H1 (cell line): ENCODE results near the gene CCER1. TPM values are rescaled to one million over a fixed set of nuclear protein-coding genes. Genes with fewer than 3 reads are reported as not detected.

Experiments
- CTCF ChIA-PET: fragments of 300-600 bp; sonication (Branson Sonifier 250); formaldehyde crosslinking; loops from one replicate; lab custom pipeline; 2021; ENCODE audit not compliant: partially characterized antibody; lab: Charles Lee
- POLR2A ChIA-PET: fragments of 300-600 bp; sonication (Branson Sonifier 250); formaldehyde crosslinking; loops from one replicate; lab custom pipeline; 2021; ENCODE audit warnings: inconsistent platforms; ENCODE audit not compliant: partially characterized antibody; lab: Charles Lee
- DNase-seq, 2 experiments: peaks; one replicate each; pipeline versions ENCODE4 v3.0.0 to v3.0.0-alpha.2; 2010 to 2022; ENCODE audit warnings: low spot score in 2 of 2, low read depth in 1 of 2, mixed read lengths in 1 of 2
- FAIRE-seq: peaks from 2 replicates; lab custom pipeline; 2011; peaks lifted over from hg19 to GRCh38; lab: Jason Lieb, UNC
- H2AFZ ChIP-seq: 2 replicates; pipeline ENCODE4 v1.8.1; 2012; ENCODE audit warnings: low read length, inconsistent platforms
- H2AK5ac ChIP-seq: 2 replicates; pipeline ENCODE4 v1.6.1; 2013; ENCODE audit warnings: low read depth, low read length
- H2BK120ac ChIP-seq: replicated peaks from 2 replicates; pipeline ENCODE3; 2013; ENCODE audit warnings: low read depth, low read length, inconsistent platforms
- H2BK12ac ChIP-seq: 2 replicates; pipeline ENCODE4 v1.6.1; 2013; ENCODE audit warnings: low read depth, low read length
- H2BK15ac ChIP-seq: 2 replicates; pipeline ENCODE4 v1.6.1; 2013; ENCODE audit warnings: low read length
- H2BK20ac ChIP-seq: 2 replicates; pipeline ENCODE4 v1.6.1; 2013; ENCODE audit warnings: low read length
- H2BK5ac ChIP-seq: 2 replicates; pipeline ENCODE4 v1.6.1; 2013; ENCODE audit warnings: low read depth, low read length
- H3K14ac ChIP-seq: 2 replicates; pipeline ENCODE4 v1.6.1; 2013; ENCODE audit warnings: inconsistent platforms; ENCODE audit not compliant: insufficient read length
- H3K18ac ChIP-seq: 2 replicates; pipeline ENCODE4 v1.6.1; 2013; ENCODE audit warnings: low read length; ENCODE audit errors: extremely low read depth
- H3K23ac ChIP-seq: 2 replicates; pipeline ENCODE4 v1.6.1; 2013; ENCODE audit warnings: inconsistent platforms; ENCODE audit not compliant: insufficient read length
- H3K23me2 ChIP-seq: 2 replicates; pipeline ENCODE4 v1.6.1; 2013; ENCODE audit warnings: low read depth, low read length
- H3K27ac ChIP-seq: 2 replicates; pipeline ENCODE4 v1.6.1; 2011; ENCODE audit warnings: low read depth, low read length, inconsistent platforms
- H3K27me3 ChIP-seq, 4 experiments: replicated peaks in 1 of 4; 1 replicate in 1 of 4; 2 replicates in 3 of 4; pipeline versions ENCODE4 v1.6.1 to v1.8.1; 2011 to 2013; ENCODE audit warnings: low read length in 3 of 4, mild to moderate bottlenecking in 3 of 4, inconsistent platforms in 2 of 4, mixed read lengths in 2 of 4, moderate library complexity in 1 of 4; ENCODE audit not compliant: control insufficient read depth in 3 of 4, insufficient read depth in 3 of 4; ENCODE audit errors: extremely low read depth in 1 of 4
- H3K36me3 ChIP-seq, 4 experiments: 2 replicates each; pipeline versions ENCODE4 v1.6.1 to v1.8.1; 2011 to 2013; ENCODE audit warnings: mild to moderate bottlenecking in 4 of 4, low read length in 3 of 4, moderate library complexity in 2 of 4, control low read depth in 1 of 4, inconsistent platforms in 1 of 4; ENCODE audit not compliant: insufficient read depth in 4 of 4, control insufficient read depth in 2 of 4
- H3K4ac ChIP-seq: replicated peaks from 2 replicates; pipeline ENCODE3; 2013; ENCODE audit warnings: low read length, low read depth, mixed read lengths, inconsistent platforms; ENCODE audit not compliant: insufficient read length
- H3K4me1 ChIP-seq, 4 experiments: replicated peaks in 1 of 4; 1 replicate in 1 of 4; 2 replicates in 3 of 4; pipeline versions ENCODE4 v1.6.1 to v1.8.1; 2011 to 2013; ENCODE audit warnings: low read length in 3 of 4, inconsistent platforms in 2 of 4, mixed read lengths in 1 of 4; ENCODE audit not compliant: insufficient read depth in 4 of 4, control insufficient read depth in 3 of 4
- H3K4me2 ChIP-seq, 2 experiments: 2 replicates each; pipeline versions ENCODE4 v1.6.1 to v1.8.1; 2011 to 2013; ENCODE audit warnings: low read depth in 2 of 2, low read length in 2 of 2, control low read depth in 1 of 2, inconsistent platforms in 1 of 2, mild to moderate bottlenecking in 1 of 2; ENCODE audit not compliant: insufficient read depth in 1 of 2
- H3K4me3 ChIP-seq, 4 experiments: fragments of 200-600, 300-600 bp in 1 of 4; sonication (generic), shearing (Covaris generic), sonication (Bioruptor Twin) in 1 of 4; 2 replicates each; pipeline versions ENCODE4 v1.5.1 to v1.8.1; 2011 to 2016; ENCODE audit warnings: low read length in 4 of 4, low read depth in 3 of 4, control low read depth in 2 of 4, inconsistent platforms in 2 of 4, mild to moderate bottlenecking in 2 of 4, mixed read lengths in 1 of 4, moderate library complexity in 1 of 4; ENCODE audit not compliant: insufficient read depth in 2 of 4; ENCODE audit errors: extremely low read depth in 1 of 4
- H3K56ac ChIP-seq: replicated peaks from 2 replicates; pipeline ENCODE3; 2013; ENCODE audit warnings: low read depth, mild to moderate bottlenecking, mixed read lengths, low read length, inconsistent platforms; ENCODE audit not compliant: insufficient read length
- H3K79me1 ChIP-seq: 2 replicates; pipeline ENCODE4 v1.6.1; 2013; ENCODE audit warnings: low read depth, low read length, control low read depth
- H3K79me2 ChIP-seq, 2 experiments: 2 replicates each; pipeline versions ENCODE4 v1.6.1 to v1.8.1; 2012 to 2013; ENCODE audit warnings: low read length in 2 of 2, mild to moderate bottlenecking in 2 of 2, inconsistent platforms in 1 of 2; ENCODE audit not compliant: insufficient read depth in 2 of 2, control insufficient read depth in 1 of 2
- H3K9ac ChIP-seq, 4 experiments: replicated peaks in 1 of 4; 1 replicate in 1 of 4; 2 replicates in 3 of 4; pipeline versions ENCODE4 v1.6.1 to v1.8.1; 2011 to 2013; ENCODE audit warnings: low read depth in 3 of 4, low read length in 3 of 4, control low read depth in 2 of 4, mild to moderate bottlenecking in 2 of 4, moderate library complexity in 2 of 4, inconsistent platforms in 1 of 4; ENCODE audit errors: extremely low read depth in 1 of 4
- H3K9me3 ChIP-seq, 2 experiments: 2 replicates each; pipeline versions ENCODE4 v1.6.1 to v1.8.1; 2012 to 2013; ENCODE audit warnings: mild to moderate bottlenecking in 2 of 2, moderate library complexity in 2 of 2, control low read depth in 1 of 2, inconsistent platforms in 1 of 2, low read depth in 1 of 2, low read length in 1 of 2, mixed read lengths in 1 of 2; ENCODE audit not compliant: insufficient read depth in 2 of 2
- H4K20me1 ChIP-seq, 2 experiments: replicated peaks in 1 of 2; 2 replicates each; pipeline versions ENCODE3 to v1.8.1; 2011 to 2013; ENCODE audit warnings: inconsistent platforms in 2 of 2, low read length in 2 of 2, mild to moderate bottlenecking in 1 of 2; ENCODE audit not compliant: insufficient read depth in 2 of 2, control insufficient read depth in 1 of 2
- H4K5ac ChIP-seq: 2 replicates; pipeline ENCODE4 v1.6.1; 2013; ENCODE audit warnings: low read length, low read depth, mixed read lengths, inconsistent platforms; ENCODE audit not compliant: insufficient read length
- H4K8ac ChIP-seq: 2 replicates; pipeline ENCODE4 v1.8.0; 2013; ENCODE audit warnings: mild to moderate bottlenecking, moderate library complexity, low read length, inconsistent platforms; ENCODE audit not compliant: insufficient read depth; ENCODE audit errors: extremely low read depth
- H4K91ac ChIP-seq: replicated peaks from 2 replicates; pipeline ENCODE3; 2013; ENCODE audit warnings: low read length, mixed read lengths, inconsistent platforms; ENCODE audit not compliant: insufficient read length
- CTBP2 ChIP-seq: IDR thresholded peaks from 2 replicates; pipeline ENCODE4 v1.7.0; 2011; ENCODE audit warnings: borderline replicate concordance, mild to moderate bottlenecking, moderate library complexity, mixed read lengths, low read length; ENCODE audit not compliant: insufficient read depth, insufficient read length
- GTF2F1 ChIP-seq: IDR thresholded peaks from 2 replicates; pipeline ENCODE4 v1.6.1; 2012; ENCODE audit warnings: low read depth, low read length, improper control_type of control experiment, borderline replicate concordance
- SP2 ChIP-seq: IDR thresholded peaks from 2 replicates; pipeline ENCODE4 v1.6.1; 2012; ENCODE audit warnings: mild to moderate bottlenecking, low read length, inconsistent platforms
- polyA plus RNA-seq, 7 experiments: library from polyadenylated mRNA; depleted of rRNA in 3 of 7; stranded (reverse) in 5 of 7; unstranded in 2 of 7; fragments of >200 nt in 5 of 7; fragments of 200-250 nt in 2 of 7; gene quantifications; 1 replicate in 5 of 7; 2 replicates in 1 of 7; 4 replicates in 1 of 7; pipeline versions ENCODE4 v1.2.1 to v1.2.3, GENCODE V29; 2011 to 2013; ENCODE audit warnings: missing spikeins in 2 of 7, mixed read lengths in 2 of 7
- total RNA-seq: library from RNA; stranded (reverse); fragmentation: NEBNext Ultra II Directional; extraction: Animal tissue kit (Norgen Biotek cat#: 25700); gene quantifications from 2 replicates; pipeline ENCODE4 v1.2.1, GENCODE V29; 2021
- TF ChIP-seq, protein P1 (sequence below), 3 experiments: IDR thresholded peaks; 1 replicate in 2 of 3; 2 replicates in 1 of 3; pipeline versions ENCODE4 v1.5.1 to v1.6.1; 2011; ENCODE audit warnings: low read length in 3 of 3, mild to moderate bottlenecking in 3 of 3, inconsistent platforms in 2 of 3, low read depth in 1 of 3, moderate library complexity in 1 of 3; ENCODE audit not compliant: insufficient read depth in 1 of 3; ENCODE audit errors: control extremely low read depth in 1 of 3
- TF ChIP-seq, protein P2 (sequence below): IDR thresholded peaks from 2 replicates; pipeline ENCODE4 v1.6.1; 2012; ENCODE audit warnings: low read length, inconsistent platforms
- TF ChIP-seq, protein P3 (sequence below): IDR thresholded peaks from 2 replicates; pipeline ENCODE4 v1.6.1; 2012; ENCODE audit warnings: inconsistent platforms

Gene CCER1
- total and polyA plus RNA-seq, 2 of the 8 experiments (the other 6 are each of a cell fraction or from before 2014, with no cell fraction given), result not detected

DNA sequence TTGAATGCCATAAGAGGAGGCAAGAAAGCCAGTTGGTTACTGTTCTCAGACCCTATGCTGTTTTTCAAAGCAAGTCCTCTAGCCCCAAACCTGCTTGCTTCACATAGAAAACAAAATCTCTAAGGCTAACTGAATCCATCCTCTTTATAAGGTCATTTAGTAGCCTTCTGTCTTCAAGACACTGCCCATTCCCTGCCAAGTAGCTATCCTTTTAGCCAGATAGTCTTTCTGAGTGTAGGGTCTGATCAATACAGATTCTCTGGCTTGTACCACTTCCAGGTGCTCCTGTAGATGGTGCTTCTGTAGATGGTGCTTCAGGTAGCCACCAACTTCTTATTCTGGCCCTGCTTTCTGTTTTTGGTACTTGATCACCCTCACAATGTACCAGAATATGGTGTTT, 15.9 kb upstream of the CCER1 start:
- Histone ChIP-seq H3K79me2 (no peaks in the 10 kb centered on the region), H2BK15ac (no peak overlapping the region), H4K5ac (no peak overlapping the region), H4K8ac (no peak overlapping the region), H2BK120ac (no peak overlapping the region), H3K27ac (no peak overlapping the region), H3K9ac (no peak overlapping the region), H3K4me1 (no peaks in the 10 kb centered on the region), H2AK5ac (no peak overlapping the region), H3K4me3 (no peak overlapping the region), H3K14ac (no peak overlapping the region), H3K18ac (no peak overlapping the region), H4K91ac (no peak overlapping the region), H3K9me3 (no peaks in the 10 kb centered on the region), H3K56ac (no peak overlapping the region), H3K23me2 (no peaks in the 10 kb centered on the region), H2BK20ac (no peak overlapping the region), H4K20me1 (no peaks in the 10 kb centered on the region), H2AFZ (no peak overlapping the region), H2BK12ac (no peak overlapping the region), H3K23ac (no peak overlapping the region), H3K4ac (no peak overlapping the region), H2BK5ac (no peak overlapping the region), H3K4me2 (no peak overlapping the region), H3K79me1 (no peaks in the 10 kb centered on the region), H3K36me3 (no peaks in the 10 kb centered on the region), H3K27me3 (no peaks in the 10 kb centered on the region)
- FAIRE-seq, result no peak
- ChIA-PET POLR2A (no interaction called here), CTCF (interaction anchor here (3.8 to 4.3 kb wide), 2 partner anchors 12 to 17 kb away, joined by 14 to 15 read pairs; partner anchors contain the start of gene CCER1)
- DNase-seq, result no peak
- TF ChIP-seq GTF2F1 (no peak), SP2 (no peak), CTBP2 (no peak)
- TF ChIP-seq, protein P1, sequence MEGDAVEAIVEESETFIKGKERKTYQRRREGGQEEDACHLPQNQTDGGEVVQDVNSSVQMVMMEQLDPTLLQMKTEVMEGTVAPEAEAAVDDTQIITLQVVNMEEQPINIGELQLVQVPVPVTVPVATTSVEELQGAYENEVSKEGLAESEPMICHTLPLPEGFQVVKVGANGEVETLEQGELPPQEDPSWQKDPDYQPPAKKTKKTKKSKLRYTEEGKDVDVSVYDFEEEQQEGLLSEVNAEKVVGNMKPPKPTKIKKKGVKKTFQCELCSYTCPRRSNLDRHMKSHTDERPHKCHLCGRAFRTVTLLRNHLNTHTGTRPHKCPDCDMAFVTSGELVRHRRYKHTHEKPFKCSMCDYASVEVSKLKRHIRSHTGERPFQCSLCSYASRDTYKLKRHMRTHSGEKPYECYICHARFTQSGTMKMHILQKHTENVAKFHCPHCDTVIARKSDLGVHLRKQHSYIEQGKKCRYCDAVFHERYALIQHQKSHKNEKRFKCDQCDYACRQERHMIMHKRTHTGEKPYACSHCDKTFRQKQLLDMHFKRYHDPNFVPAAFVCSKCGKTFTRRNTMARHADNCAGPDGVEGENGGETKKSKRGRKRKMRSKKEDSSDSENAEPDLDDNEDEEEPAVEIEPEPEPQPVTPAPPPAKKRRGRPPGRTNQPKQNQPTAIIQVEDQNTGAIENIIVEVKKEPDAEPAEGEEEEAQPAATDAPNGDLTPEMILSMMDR (IDR thresholded peaks at IDR 0.05; ENCODE audit: control extremely low read depth in 1 of 3, insufficient read depth in 1 of 3, low read depth in 1 of 3, low read length in 3 of 3), result no peak
- TF ChIP-seq, protein P2, sequence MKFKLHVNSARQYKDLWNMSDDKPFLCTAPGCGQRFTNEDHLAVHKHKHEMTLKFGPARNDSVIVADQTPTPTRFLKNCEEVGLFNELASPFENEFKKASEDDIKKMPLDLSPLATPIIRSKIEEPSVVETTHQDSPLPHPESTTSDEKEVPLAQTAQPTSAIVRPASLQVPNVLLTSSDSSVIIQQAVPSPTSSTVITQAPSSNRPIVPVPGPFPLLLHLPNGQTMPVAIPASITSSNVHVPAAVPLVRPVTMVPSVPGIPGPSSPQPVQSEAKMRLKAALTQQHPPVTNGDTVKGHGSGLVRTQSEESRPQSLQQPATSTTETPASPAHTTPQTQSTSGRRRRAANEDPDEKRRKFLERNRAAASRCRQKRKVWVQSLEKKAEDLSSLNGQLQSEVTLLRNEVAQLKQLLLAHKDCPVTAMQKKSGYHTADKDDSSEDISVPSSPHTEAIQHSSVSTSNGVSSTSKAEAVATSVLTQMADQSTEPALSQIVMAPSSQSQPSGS, result no peak
- TF ChIP-seq, protein P3, sequence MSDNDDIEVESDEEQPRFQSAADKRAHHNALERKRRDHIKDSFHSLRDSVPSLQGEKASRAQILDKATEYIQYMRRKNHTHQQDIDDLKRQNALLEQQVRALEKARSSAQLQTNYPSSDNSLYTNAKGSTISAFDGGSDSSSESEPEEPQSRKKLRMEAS, result no peak
